ENCODE results near the gene HAPSTR1. TPM values are rescaled to one million over a fixed set of nuclear protein-coding genes. Genes with fewer than 3 reads are reported as not detected.

The HAPSTR1 gene
- total and polyA plus RNA-seq, 2 of the 13 experiments (the other 11 are each of a cell fraction or from before 2014, with no cell fraction given): 25.2 to 83.2 TPM

- TF ChIP-seq DZIP1 (CRISPR knock-in tag; IDR thresholded peaks at IDR 0.05) (peak; percentile 14; the same call in 1 of the 2 replicates), ZNF790 (CRISPR knock-in tag; IDR thresholded peaks at IDR 0.05; ENCODE audit: borderline replicate concordance) (peak; percentile 61; the same call in 1 of the 2 replicates), ZNF550 (CRISPR knock-in tag; IDR thresholded peaks at IDR 0.05; ENCODE audit: borderline replicate concordance) (no peak), ZNF768 (CRISPR knock-in tag; IDR thresholded peaks at IDR 0.05) (peak; percentile 48; the same call in 1 of the 2 replicates), ZNF234 (CRISPR knock-in tag; conservative IDR thresholded peaks at IDR 0.05) (0 out of 2 replicates have a peak, but pooled peaks have one; percentile 46), IKZF4 (CRISPR knock-in tag; IDR thresholded peaks at IDR 0.05; ENCODE audit: borderline replicate concordance, low read depth, not compliant biosample characterization) (peak; percentile 13), ZNF407 (CRISPR knock-in tag; IDR thresholded peaks at IDR 0.05; ENCODE audit: not compliant biosample characterization) (peak; percentile 9), ZNF746 (CRISPR knock-in tag; IDR thresholded peaks at IDR 0.05) (peak; percentile 54; the same call in 1 of the 2 replicates)
Observed at GRCh38 chr16:9090101-9090959, 1.1 kb upstream of the HAPSTR1 start (continued).
